Occipital lobe (tissue), 2 donors: ENCODE measurements around the gene DDIT3. TPM values are rescaled to one million over a fixed set of nuclear protein-coding genes. Genes with fewer than 3 reads are reported as not detected.
"Not testable (repeated sequence)": the region's sequence is repeated elsewhere in the genome, so short reads cannot be mapped to it uniquely, and the experiment has no call there.

Experiments used
- DNase-seq: peaks from one replicate; lab custom pipeline; 2025; lab: John Stamatoyannopoulos, UW
- total RNA-seq: library from RNA; depleted of rRNA; stranded (reverse); fragments of >200 nt; gene quantifications from one replicate; pipeline ENCODE4 v1.2.3, GENCODE V29; 2014

DDIT3 gene
- total RNA-seq, 1 donor from 2014 or later: 5.3 TPM

- no peak for DNase-seq
These were observed 7.0 kb downstream of the DDIT3 start for GRCh38 chr12:57513266-57513665.

- DNase-seq: no peak
These were observed 7.6 kb downstream of the DDIT3 start for GRCh38 chr12:57512665-57513064.

GRCh38 chr12:57511588-57512325 lies 8.6 kb downstream of the DDIT3 start:
- no peak for DNase-seq

- no peak for DNase-seq
These were observed 9.2 kb downstream of the DDIT3 start for GRCh38 chr12:57511161-57511560.

- not testable (repeated sequence) for DNase-seq
These were observed 12.5 kb downstream of the DDIT3 start for GRCh38 chr12:57507796-57508195.

- DNase-seq: not testable (repeated sequence)
These were observed 13.8 kb downstream of the DDIT3 start for GRCh38 chr12:57506541-57506940.

- not testable (repeated sequence) for DNase-seq
These were observed 17.9 kb downstream of the DDIT3 start for GRCh38 chr12:57502311-57502969.

- no peak for DNase-seq
These were observed 20.1 kb downstream of the DDIT3 start for GRCh38 chr12:57500213-57500612.

GRCh38 chr12:57498571-57498970 lies 21.7 kb downstream of the DDIT3 start:
- no peak for DNase-seq

- no peak for DNase-seq
These were observed 22.2 kb downstream of the DDIT3 start for GRCh38 chr12:57498132-57498502.

- DNase-seq: no peak
These were observed 22.8 kb downstream of the DDIT3 start for GRCh38 chr12:57497223-57498131.

GRCh38 chr12:57496822-57497221 lies 23.5 kb downstream of the DDIT3 start:
- DNase-seq: no peak

GRCh38 chr12:57495051-57495701 lies 25.1 kb downstream of the DDIT3 start:
- not testable (repeated sequence) for DNase-seq

GRCh38 chr12:57491393-57492280 lies 28.7 kb downstream of the DDIT3 start:
- DNase-seq: no peak

- DNase-seq: no peak
These were observed 30.2 kb downstream of the DDIT3 start for GRCh38 chr12:57490126-57490525.

GRCh38 chr12:57489157-57489641 lies 31.1 kb downstream of the DDIT3 start:
- no peak for DNase-seq

GRCh38 chr12:57488402-57489156 lies 31.7 kb downstream of the DDIT3 start:
- DNase-seq: no peak

- DNase-seq: peak; percentile 92
These were observed 32.5 kb downstream of the DDIT3 start, which contains the start of gene MARS1 for GRCh38 chr12:57487597-57488401. Gene MARS1, plus strand, starts transcription at chr12:57488068. Its CDS starts 23 bp downstream, at chr12:57488091.
